ENCODE results near the gene SPINK1.
"Not testable (repeated sequence)": the region's sequence is repeated elsewhere in the genome, so short reads cannot be mapped to it uniquely, and the experiment has no call there.

SPINK1 gene

GRCh38 chr5:147831465-147831864, at the start of gene SPINK1:
TSS of gene SPINK1 (minus strand) at chr5:147831671. CDS start at chr5:147831577, 94 bp downstream.
- no peak for DNase-seq (ENCODE audit: low read depth)

- DNase-seq (ENCODE audit: low read depth) = no peak
Measured at GRCh38 chr5:147880487-147880886, 49.0 kb upstream of the SPINK1 start.

GRCh38 chr5:147879784-147880183, 48.3 kb upstream of the SPINK1 start:
- DNase-seq (ENCODE audit: low read depth) = no peak

GRCh38 chr5:147878066-147878759, 46.7 kb upstream of the SPINK1 start, which contains the start of gene SCGB3A2:
TSS of gene SCGB3A2 (plus strand) at chr5:147878711. CDS start at chr5:147878804, 93 bp downstream.
- DNase-seq (ENCODE audit: low read depth) = no peak

- DNase-seq (ENCODE audit: low read depth) = no peak
Measured at GRCh38 chr5:147876626-147877025, 45.2 kb upstream of the SPINK1 start.

- no peak for DNase-seq (ENCODE audit: low read depth)
Measured at GRCh38 chr5:147876141-147876540, 44.7 kb upstream of the SPINK1 start.

- DNase-seq (ENCODE audit: low read depth) = no peak
Measured at GRCh38 chr5:147874910-147875367, 43.5 kb upstream of the SPINK1 start.

- DNase-seq (ENCODE audit: low read depth) = not testable (repeated sequence)
Measured at GRCh38 chr5:147874118-147874875, 42.8 kb upstream of the SPINK1 start.

- DNase-seq (ENCODE audit: low read depth) = not testable (repeated sequence)
Measured at GRCh38 chr5:147872744-147873435, 41.4 kb upstream of the SPINK1 start.

GRCh38 chr5:147871980-147872549, 40.6 kb upstream of the SPINK1 start:
- DNase-seq (ENCODE audit: low read depth) = not testable (repeated sequence)

GRCh38 chr5:147869892-147870291, 38.4 kb upstream of the SPINK1 start:
- DNase-seq (ENCODE audit: low read depth) = not testable (repeated sequence)

GRCh38 chr5:147869112-147869511, 37.6 kb upstream of the SPINK1 start:
- DNase-seq (ENCODE audit: low read depth) = no peak

- DNase-seq (ENCODE audit: low read depth) = no peak
Measured at GRCh38 chr5:147863454-147864158, 32.1 kb upstream of the SPINK1 start.

GRCh38 chr5:147860641-147861025, 29.2 kb upstream of the SPINK1 start:
- DNase-seq (ENCODE audit: low read depth) = no peak

GRCh38 chr5:147859962-147860640, 28.6 kb upstream of the SPINK1 start:
- DNase-seq (ENCODE audit: low read depth) = no peak

- no peak for DNase-seq (ENCODE audit: low read depth)
Measured at GRCh38 chr5:147858565-147858964, 27.1 kb upstream of the SPINK1 start.

GRCh38 chr5:147857302-147858129, 26.0 kb upstream of the SPINK1 start:
- peak; percentile 1 for DNase-seq (ENCODE audit: low read depth)

GRCh38 chr5:147856801-147857200, 25.3 kb upstream of the SPINK1 start:
- DNase-seq (ENCODE audit: low read depth) = no peak

- DNase-seq (ENCODE audit: low read depth) = no peak
Measured at GRCh38 chr5:147855774-147856069, 24.3 kb upstream of the SPINK1 start.
